Measurements from ENCODE around the gene GUCA1A.
"Not testable (repeated sequence)": the region's sequence is repeated elsewhere in the genome, so short reads cannot be mapped to it uniquely, and the experiment has no call there.

The GUCA1A gene

GRCh38 chr6:42179261-42179944 lies 6.2 kb downstream of the GUCA1A start:
- no peak for DNase-seq

GRCh38 chr6:42179945-42180313 lies 6.8 kb downstream of the GUCA1A start:
- no peak for DNase-seq

- no peak for DNase-seq
These were observed 8.9 kb downstream of the GUCA1A start for GRCh38 chr6:42182101-42182500.

- DNase-seq: no peak
These were observed 11.3 kb downstream of the GUCA1A start for GRCh38 chr6:42184475-42184874.

- no peak for DNase-seq
These were observed 12.4 kb downstream of the GUCA1A start for GRCh38 chr6:42185597-42185996.

- no peak for DNase-seq
These were observed 15.2 kb downstream of the GUCA1A start for GRCh38 chr6:42188406-42188805.

- no peak for DNase-seq
These were observed 17.5 kb downstream of the GUCA1A start for GRCh38 chr6:42190554-42191183.

- DNase-seq: not testable (repeated sequence)
These were observed 19.2 kb downstream of the GUCA1A start for GRCh38 chr6:42192385-42192784.

- no peak for DNase-seq
These were observed 20.3 kb downstream of the GUCA1A start for GRCh38 chr6:42193491-42193894.

- DNase-seq: no peak
These were observed 20.9 kb downstream of the GUCA1A start for GRCh38 chr6:42194056-42194455.

- no peak for DNase-seq
These were observed 22.3 kb downstream of the GUCA1A start for GRCh38 chr6:42195415-42195814.

GRCh38 chr6:42197555-42198362 lies 24.6 kb downstream of the GUCA1A start:
- no peak for DNase-seq

GRCh38 chr6:42199106-42199981 lies 26.2 kb downstream of the GUCA1A start:
- DNase-seq: no peak

GRCh38 chr6:42200035-42200434 lies 26.9 kb downstream of the GUCA1A start:
- no peak for DNase-seq

- no peak for DNase-seq
These were observed 28.2 kb downstream of the GUCA1A start for GRCh38 chr6:42201382-42201781.

- not testable (repeated sequence) for DNase-seq
These were observed 29.2 kb downstream of the GUCA1A start for GRCh38 chr6:42202131-42202915.

GRCh38 chr6:42203183-42203582 lies 30.0 kb downstream of the GUCA1A start:
- no peak for DNase-seq

- no peak for DNase-seq
These were observed 31.7 kb downstream of the GUCA1A start for GRCh38 chr6:42204768-42205282.

- DNase-seq: not testable (repeated sequence)
These were observed 34.4 kb downstream of the GUCA1A start for GRCh38 chr6:42207559-42207958.

- no peak for DNase-seq
These were observed 37.4 kb downstream of the GUCA1A start for GRCh38 chr6:42210551-42210950.

GRCh38 chr6:42211726-42212125 lies 38.6 kb downstream of the GUCA1A start:
- DNase-seq: no peak

- no peak for DNase-seq
These were observed 39.3 kb downstream of the GUCA1A start for GRCh38 chr6:42212442-42212841.
